C4-2B (cell line): ENCODE results near the gene MPDU1.

Source experiments
- H3K27ac ChIP-seq: fragments of 450-650 bp; 2 replicates; pipeline ENCODE4 v1.5.1; 2017
- CTCF ChIP-seq: fragments of 450-650 bp; conservative IDR thresholded peaks from 2 replicates; pipeline ENCODE4 v1.5.1; 2017; ENCODE audit warnings: mild to moderate bottlenecking
- ZFX ChIP-seq: fragments of 450-650 bp; IDR thresholded peaks from 2 replicates; pipeline ENCODE4 v1.6.1; 2017

The MPDU1 gene

GRCh38 chr17:7557147-7557764 lies 26.4 kb upstream of the MPDU1 start:
- no peak for TF ChIP-seq CTCF
- TF ChIP-seq ZFX = no peak
- peak overlapping the region; percentile 93 for H3K27ac ChIP-seq

- TF ChIP-seq CTCF = no peak; the same call in 1 of the 2 replicates
- TF ChIP-seq ZFX = peak; percentile 40; the same call in 1 of the 2 replicates
- peak overlapping the region; percentile 93 for H3K27ac ChIP-seq
These were observed 25.7 kb upstream of the MPDU1 start for GRCh38 chr17:7557775-7558543.

- H3K27ac ChIP-seq = peak within 1 kb of the TSS; percentile 93
- TF ChIP-seq ZFX = no peak
- no peak for TF ChIP-seq CTCF
These were observed 24.9 kb upstream of the MPDU1 start, which contains the start of gene TNFSF13 for GRCh38 chr17:7558544-7559319. TNFSF13 (plus strand) TSS chr17:7558750; CDS start chr17:7559040, 290 bp downstream.

- peak overlapping the region; percentile 93 for H3K27ac ChIP-seq
- TF ChIP-seq ZFX = no peak
- no peak for TF ChIP-seq CTCF
These were observed 24.1 kb upstream of the MPDU1 start for GRCh38 chr17:7559320-7560171.

GRCh38 chr17:7560172-7561027 lies 23.3 kb upstream of the MPDU1 start:
- H3K27ac ChIP-seq = peak overlapping the region; percentile 93
- no peak for TF ChIP-seq CTCF
- no peak for TF ChIP-seq ZFX

- no peak for TF ChIP-seq ZFX
- TF ChIP-seq CTCF = peak; percentile 91
- H3K27ac ChIP-seq = peak overlapping the region; percentile 93
These were observed 22.6 kb upstream of the MPDU1 start for GRCh38 chr17:7561028-7561575.
